Measurements from ENCODE around the gene AGMO.
"Not testable (repeated sequence)": the region's sequence is repeated elsewhere in the genome, so short reads cannot be mapped to it uniquely, and the experiment has no call there.

DNA sequence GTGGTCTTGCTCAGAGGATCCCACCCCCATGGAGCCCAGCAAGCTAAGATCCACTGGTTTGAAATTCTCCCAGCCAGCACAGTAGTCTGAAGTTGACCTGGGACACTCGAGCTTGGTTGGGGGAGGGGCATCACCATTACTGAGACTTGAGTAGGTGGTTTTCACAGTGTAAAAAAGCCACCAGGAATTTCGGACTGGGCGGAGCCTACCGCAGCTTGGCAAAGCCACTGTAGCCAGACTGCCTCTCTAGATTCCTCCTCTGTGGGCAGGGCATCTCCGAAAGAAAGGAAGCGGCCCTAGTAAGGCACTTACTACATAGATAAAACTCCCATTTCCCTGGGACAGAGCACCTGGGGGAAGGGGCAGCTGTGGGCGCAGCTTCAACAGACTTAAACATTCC lies 44.0 kb downstream of the AGMO start:
- TF ChIP-seq, protein P1, sequence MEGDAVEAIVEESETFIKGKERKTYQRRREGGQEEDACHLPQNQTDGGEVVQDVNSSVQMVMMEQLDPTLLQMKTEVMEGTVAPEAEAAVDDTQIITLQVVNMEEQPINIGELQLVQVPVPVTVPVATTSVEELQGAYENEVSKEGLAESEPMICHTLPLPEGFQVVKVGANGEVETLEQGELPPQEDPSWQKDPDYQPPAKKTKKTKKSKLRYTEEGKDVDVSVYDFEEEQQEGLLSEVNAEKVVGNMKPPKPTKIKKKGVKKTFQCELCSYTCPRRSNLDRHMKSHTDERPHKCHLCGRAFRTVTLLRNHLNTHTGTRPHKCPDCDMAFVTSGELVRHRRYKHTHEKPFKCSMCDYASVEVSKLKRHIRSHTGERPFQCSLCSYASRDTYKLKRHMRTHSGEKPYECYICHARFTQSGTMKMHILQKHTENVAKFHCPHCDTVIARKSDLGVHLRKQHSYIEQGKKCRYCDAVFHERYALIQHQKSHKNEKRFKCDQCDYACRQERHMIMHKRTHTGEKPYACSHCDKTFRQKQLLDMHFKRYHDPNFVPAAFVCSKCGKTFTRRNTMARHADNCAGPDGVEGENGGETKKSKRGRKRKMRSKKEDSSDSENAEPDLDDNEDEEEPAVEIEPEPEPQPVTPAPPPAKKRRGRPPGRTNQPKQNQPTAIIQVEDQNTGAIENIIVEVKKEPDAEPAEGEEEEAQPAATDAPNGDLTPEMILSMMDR (conservative IDR thresholded peaks at IDR 0.05 in 1 of 2, IDR thresholded peaks at IDR 0.05 in 1 of 2; ENCODE audit: extremely low read depth in 1 of 2, insufficient read depth in 1 of 2, low read depth in 1 of 2, low read length in 2 of 2) = not testable (repeated sequence)
- not testable (repeated sequence) for TF ChIP-seq EZH2 (IDR thresholded peaks at IDR 0.05; ENCODE audit: borderline replicate concordance, low read length)
